Liver (tissue), 9 donors: ENCODE data around the gene MLLT10. TPM values are rescaled to one million over a fixed set of nuclear protein-coding genes. Genes with fewer than 3 reads are reported as not detected.

Experiments used
- DNase-seq: peaks from one replicate; pipeline ENCODE4 v3.0.0-alpha.2; 2017; ENCODE audit warnings: low spot score
- H3K27ac ChIP-seq, 2 donors: one replicate each; pipeline ENCODE4 v1.7.0; 2013; ENCODE audit warnings: inconsistent platforms in 2 of 2, low read length in 2 of 2, control low read depth in 1 of 2, low read depth in 1 of 2, mild to moderate bottlenecking in 1 of 2
- H3K27me3 ChIP-seq, 4 donors: one replicate each; pipeline versions ENCODE4 v1.6.1 to v1.7.0; 2013; ENCODE audit warnings: low read length in 3 of 4, inconsistent platforms in 1 of 4, mild to moderate bottlenecking in 1 of 4, moderate library complexity in 1 of 4; ENCODE audit not compliant: control insufficient read depth in 4 of 4, insufficient read depth in 4 of 4
- H3K36me3 ChIP-seq, 4 donors: one replicate each; pipeline versions ENCODE4 v1.6.1 to v1.7.0; 2013; ENCODE audit warnings: low read length in 3 of 4, mild to moderate bottlenecking in 3 of 4, low read depth in 1 of 4, moderate library complexity in 1 of 4; ENCODE audit not compliant: control insufficient read depth in 4 of 4, insufficient read depth in 3 of 4
- H3K4me1 ChIP-seq, 4 donors: one replicate each; pipeline versions ENCODE4 v1.6.1 to v1.7.0; 2013; ENCODE audit warnings: low read length in 3 of 4, mild to moderate bottlenecking in 3 of 4, moderate library complexity in 1 of 4; ENCODE audit not compliant: control insufficient read depth in 4 of 4, insufficient read depth in 4 of 4
- H3K4me3 ChIP-seq, 3 donors: one replicate each; pipeline versions ENCODE4 v1.6.1 to v1.7.0; 2013; ENCODE audit warnings: low read length in 3 of 3, control low read depth in 1 of 3, low read depth in 1 of 3, mild to moderate bottlenecking in 1 of 3
- H3K9ac ChIP-seq, 2 donors: one replicate each; pipeline ENCODE4 v1.7.0; 2013; ENCODE audit warnings: low read length in 2 of 2, mild to moderate bottlenecking in 2 of 2, moderate library complexity in 2 of 2, control low read depth in 1 of 2, low read depth in 1 of 2
- H3K9me3 ChIP-seq, 4 donors: one replicate each; pipeline versions ENCODE4 v1.6.1 to v1.7.0; 2013; ENCODE audit warnings: low read length in 3 of 4; ENCODE audit not compliant: control insufficient read depth in 4 of 4
- ATF3 ChIP-seq: IDR thresholded peaks from 2 replicates; pipeline ENCODE4 v1.6.1; 2016; ENCODE audit warnings: antibody characterized with exemption
- CTCF ChIP-seq: fragments of 150-350 bp; IDR thresholded peaks from 2 replicates; pipeline ENCODE4 v1.5.1; 2017; ENCODE audit warnings: improper control_type of control experiment, low read depth, low read length; ENCODE audit not compliant: missing input control
- EGR1 ChIP-seq, 2 donors: IDR thresholded peaks; 2 replicates each; pipeline ENCODE4 v1.6.1; 2016 to 2018; ENCODE audit warnings: antibody characterized with exemption in 2 of 2, low read depth in 2 of 2
- FOXA1 ChIP-seq: IDR thresholded peaks from 2 replicates; pipeline ENCODE4 v1.6.1; 2016; ENCODE audit warnings: antibody characterized with exemption
- GABPA ChIP-seq, 2 donors: IDR thresholded peaks in 1 of 2; conservative IDR thresholded peaks in 1 of 2; 2 replicates each; pipeline ENCODE4 v1.6.1; 2016; ENCODE audit warnings: antibody characterized with exemption in 2 of 2, mild to moderate bottlenecking in 1 of 2, moderate library complexity in 1 of 2
- HNF4A ChIP-seq, 2 donors: conservative IDR thresholded peaks; 2 replicates each; pipeline ENCODE4 v1.6.1; 2016; ENCODE audit warnings: antibody characterized with exemption in 2 of 2, mild to moderate bottlenecking in 2 of 2
- HNF4G ChIP-seq: IDR thresholded peaks from 2 replicates; pipeline ENCODE4 v1.6.1; 2016; ENCODE audit warnings: antibody characterized with exemption
- JUND ChIP-seq, 2 donors: IDR thresholded peaks; 2 replicates each; pipeline ENCODE4 v1.6.1; 2016; ENCODE audit warnings: antibody characterized with exemption in 2 of 2
- MAX ChIP-seq: IDR thresholded peaks from 2 replicates; pipeline ENCODE4 v1.6.1; 2016; ENCODE audit warnings: antibody characterized with exemption
- NR2F2 ChIP-seq: IDR thresholded peaks from 2 replicates; pipeline ENCODE4 v1.6.1; 2016; ENCODE audit warnings: antibody characterized with exemption
- RAD21 ChIP-seq, 2 donors: IDR thresholded peaks; 2 replicates each; pipeline ENCODE4 v1.6.1; 2016; ENCODE audit warnings: antibody characterized with exemption in 2 of 2, mild to moderate bottlenecking in 2 of 2
- REST ChIP-seq: IDR thresholded peaks from 2 replicates; pipeline ENCODE4 v1.6.1; 2016; ENCODE audit warnings: antibody characterized with exemption, mild to moderate bottlenecking
- RXRA ChIP-seq, 2 donors: IDR thresholded peaks; 2 replicates each; pipeline ENCODE4 v1.6.1; 2017 to 2018; ENCODE audit warnings: antibody characterized with exemption in 2 of 2, mild to moderate bottlenecking in 1 of 2
- SP1 ChIP-seq: IDR thresholded peaks from 2 replicates; pipeline ENCODE4 v1.6.1; 2018; ENCODE audit warnings: antibody characterized with exemption, mild to moderate bottlenecking
- TAF1 ChIP-seq: conservative IDR thresholded peaks from 2 replicates; pipeline ENCODE4 v1.6.1; 2016; ENCODE audit warnings: antibody characterized with exemption, mild to moderate bottlenecking
- YY1 ChIP-seq: IDR thresholded peaks from 2 replicates; pipeline ENCODE4 v1.6.1; 2016; ENCODE audit warnings: antibody characterized with exemption, mild to moderate bottlenecking
- ZBTB33 ChIP-seq: IDR thresholded peaks from 2 replicates; pipeline ENCODE4 v1.6.1; 2016; ENCODE audit warnings: antibody characterized with exemption
- WGBS: extraction: QIAGEN DNeasy Blood & Tissue Kit; methylation state at CpG from one replicate; pipeline ENCODE4 v1.1.7; 2013; 5-methylcytosine and 5-hydroxymethylcytosine counted together
- polyA plus RNA-seq, 2 donors: library from polyadenylated mRNA; stranded (reverse) in 1 of 2; unstranded in 1 of 2; fragments of 200-250 nt in 1 of 2; fragments of >200 nt in 1 of 2; fragmentation: Nextera tagmentation in 1 of 2; extraction: Ambion mirVana in 1 of 2; gene quantifications; one replicate each; pipeline versions ENCODE4 v1.2.1 to v1.2.3, GENCODE V29; 2013 to 2015
- total RNA-seq, 2 donors: library from RNA; depleted of rRNA; stranded (reverse); fragments of >200 nt; gene quantifications; one replicate each; pipeline ENCODE4 v1.2.3, GENCODE V29; 2014
- donor health status: healthy.
- donor health status: healthy.
- donor health status: healthy.
- donor health status: healthy.
- donor health status: healthy.

MLLT10 gene
- total and polyA plus RNA-seq, 4 donors, result 11.9 to 47.4 (median 22.6) TPM

- TF ChIP-seq FOXA1 (no peak), HNF4G (no peak), JUND (IDR thresholded peaks at IDR 0.05) (no peak), CTCF (no peak), HNF4A (conservative IDR thresholded peaks at IDR 0.05) (no peak), SP1 (no peak), ATF3 (no peak), EGR1 (IDR thresholded peaks at IDR 0.05; ENCODE audit: low read depth in 2 of 2) (no peak)
- Histone ChIP-seq H3K9ac (no peak overlapping the region), H3K36me3 (peaks cover 0 to under 1% (median 0%) of the 10 kb centered on the region in 4 donors), H3K4me3 (no peak overlapping the region), H3K27ac (no peak overlapping the region), H3K9me3 (no peaks in the 10 kb centered on the region), H3K4me1 (peaks cover 0 to 5% (median 0%) of the 10 kb centered on the region in 4 donors), H3K27me3 (no peaks in the 10 kb centered on the region)
- WGBS, result 91% methylated on average over 1 of the region's 1 CpG
- DNase-seq, result no peak
Measured at GRCh38 chr10:21600804-21601433, 66.9 kb downstream of the MLLT10 start.

GRCh38 chr10:21602313-21602712, 68.3 kb downstream of the MLLT10 start:
- Histone ChIP-seq H3K9me3 (no peaks in the 10 kb centered on the region), H3K9ac (no peak overlapping the region), H3K36me3 (peaks cover 0 to 3% (median 2%) of the 10 kb centered on the region in 4 donors), H3K4me1 (peaks cover 0 to 5% (median 0%) of the 10 kb centered on the region in 4 donors), H3K27me3 (no peaks in the 10 kb centered on the region), H3K27ac (no peak overlapping the region), H3K4me3 (no peak overlapping the region)
- whole genome bisulfite sequencing, result 85% methylated on average over 1 of the region's 1 CpG
- TF ChIP-seq SP1 (no peak), RAD21 (IDR thresholded peaks at IDR 0.05) (no peak), HNF4G (no peak)
- no peak for DNase-seq

GRCh38 chr10:21603721-21604120, 69.7 kb downstream of the MLLT10 start:
- no peak for DNase-seq
- Histone ChIP-seq H3K4me1 (peaks cover 0 to 5% (median 0%) of the 10 kb centered on the region in 4 donors), H3K36me3 (peaks cover 0 to 3% (median 2%) of the 10 kb centered on the region in 4 donors), H3K27me3 (no peaks in the 10 kb centered on the region), H3K9ac (no peak overlapping the region), H3K27ac (no peak overlapping the region), H3K9me3 (no peaks in the 10 kb centered on the region), H3K4me3 (no peak overlapping the region)
- TF ChIP-seq ZBTB33 (no peak), RXRA (IDR thresholded peaks at IDR 0.05) (no peak), ATF3 (no peak), HNF4G (no peak), SP1 (no peak), GABPA (IDR thresholded peaks at IDR 0.05 in 1 of 2, conservative IDR thresholded peaks at IDR 0.05 in 1 of 2) (no peak), MAX (no peak), TAF1 (no peak), RAD21 (IDR thresholded peaks at IDR 0.05) (no peak), NR2F2 (no peak), CTCF (no peak), REST (no peak), YY1 (no peak)
